COLO668 (cell line): ENCODE data around the gene MCF2L.

Experiments
- DNase-seq: peaks from one replicate; lab custom pipeline; 2025; ENCODE audit not compliant: unreplicated experiment; lab: John Stamatoyannopoulos, UW

MCF2L gene

GRCh38 chr13:112962911-112963625 lies 5.9 kb upstream of the MCF2L start:
- DNase-seq: no peak

DNA sequence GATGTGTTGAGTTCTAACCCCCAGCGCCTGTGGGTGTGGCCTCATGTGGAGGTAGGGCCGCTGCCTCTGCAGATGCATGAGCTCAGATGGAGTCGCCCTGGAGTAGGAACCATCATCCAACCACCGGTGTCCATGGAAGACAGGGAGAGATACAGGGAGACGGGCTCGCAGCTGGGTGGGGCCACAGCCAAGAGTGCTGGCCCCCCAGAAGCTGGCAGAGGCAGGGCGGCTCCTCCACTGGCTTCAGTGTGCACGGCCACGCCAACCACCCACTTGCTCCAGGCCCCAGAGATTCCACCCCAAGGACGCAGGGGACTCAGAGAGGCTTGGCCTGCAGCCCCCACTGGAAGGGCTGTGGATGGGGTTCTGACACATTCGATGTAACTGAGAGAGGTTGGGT lies 5.4 kb upstream of the MCF2L start:
- DNase-seq: no peak

DNA sequence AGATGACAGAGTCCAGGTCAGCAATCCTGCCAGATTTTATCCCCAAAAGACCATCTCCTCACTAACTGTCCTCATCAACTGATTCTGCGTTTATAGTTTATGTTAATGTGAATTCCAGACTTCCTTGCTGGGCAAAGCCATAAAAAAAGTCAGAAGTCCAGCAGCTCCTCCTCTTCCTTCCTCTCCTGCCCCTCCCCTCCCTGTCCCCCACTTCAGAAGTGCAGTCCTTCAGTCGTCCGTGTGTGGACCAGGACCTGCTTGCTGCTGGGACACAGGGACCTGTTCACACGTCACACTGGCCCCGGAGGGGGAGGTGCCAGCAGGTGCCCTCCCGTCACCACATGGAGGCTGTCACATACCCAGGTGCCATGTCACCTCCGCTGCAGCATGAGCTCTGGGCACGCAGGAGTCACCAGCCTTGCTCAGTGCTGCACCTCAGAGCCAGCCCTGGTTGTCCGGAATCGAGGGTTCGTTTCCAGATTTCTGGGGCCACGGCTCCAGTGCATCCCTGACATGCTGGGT lies 4.0 kb upstream of the MCF2L start:
- DNase-seq: no peak

GRCh38 chr13:112965573-112966115 lies 3.4 kb upstream of the MCF2L start:
- DNase-seq: no peak

DNA sequence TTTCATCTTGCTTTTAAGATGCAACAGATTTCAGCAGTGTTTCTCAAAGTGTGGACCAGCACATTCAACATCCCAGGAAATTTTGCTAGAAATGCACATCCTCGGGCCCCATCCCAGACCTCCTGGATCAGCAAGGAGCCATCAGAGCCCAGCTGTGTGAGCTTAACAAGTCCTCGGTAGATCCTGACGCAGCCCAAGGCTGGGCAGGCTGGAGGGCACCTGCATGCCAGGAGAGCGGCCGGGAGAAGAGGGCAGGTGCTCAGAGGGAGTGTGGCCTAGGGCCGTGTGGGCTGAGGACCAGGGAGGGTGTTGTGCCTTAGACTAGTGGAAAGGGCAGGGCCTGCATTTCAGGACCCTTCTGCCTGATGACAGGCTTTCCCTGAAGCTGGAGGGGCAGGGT lies 2.2 kb upstream of the MCF2L start:
- DNase-seq: no peak

DNA sequence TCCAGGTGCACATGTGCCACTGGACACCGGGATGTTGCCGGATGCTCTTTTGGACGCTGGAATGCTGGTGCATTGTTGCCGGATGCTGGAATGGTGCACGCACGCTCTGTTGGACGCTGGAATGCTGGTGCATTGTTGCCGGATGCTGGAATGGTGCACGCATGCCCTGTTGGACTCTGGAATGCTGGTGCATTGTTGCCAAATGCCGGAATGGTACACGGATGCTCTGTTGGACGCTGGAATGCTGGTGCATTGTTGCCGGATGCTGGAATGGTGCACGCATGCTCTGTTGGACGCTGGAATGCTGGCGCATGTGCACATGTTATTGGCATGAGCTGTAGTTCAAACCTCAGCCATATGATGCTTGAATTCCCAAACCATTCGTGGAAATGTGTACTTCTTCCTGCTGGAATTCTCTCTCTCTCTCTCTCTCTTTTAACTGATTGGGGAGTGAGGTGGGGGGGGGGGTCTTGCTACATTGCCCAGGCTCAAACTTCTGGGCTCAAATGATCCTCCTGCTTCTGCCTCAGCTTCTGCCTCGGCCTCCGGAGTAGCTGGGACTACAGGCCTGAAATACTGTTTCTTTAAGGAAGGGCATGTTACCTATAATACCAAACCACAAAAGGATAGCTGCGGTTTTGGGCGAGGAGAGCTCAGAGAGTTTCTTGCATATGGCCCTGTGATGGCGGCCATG lies 1.2 kb upstream of the MCF2L start:
- no peak for DNase-seq

DNA sequence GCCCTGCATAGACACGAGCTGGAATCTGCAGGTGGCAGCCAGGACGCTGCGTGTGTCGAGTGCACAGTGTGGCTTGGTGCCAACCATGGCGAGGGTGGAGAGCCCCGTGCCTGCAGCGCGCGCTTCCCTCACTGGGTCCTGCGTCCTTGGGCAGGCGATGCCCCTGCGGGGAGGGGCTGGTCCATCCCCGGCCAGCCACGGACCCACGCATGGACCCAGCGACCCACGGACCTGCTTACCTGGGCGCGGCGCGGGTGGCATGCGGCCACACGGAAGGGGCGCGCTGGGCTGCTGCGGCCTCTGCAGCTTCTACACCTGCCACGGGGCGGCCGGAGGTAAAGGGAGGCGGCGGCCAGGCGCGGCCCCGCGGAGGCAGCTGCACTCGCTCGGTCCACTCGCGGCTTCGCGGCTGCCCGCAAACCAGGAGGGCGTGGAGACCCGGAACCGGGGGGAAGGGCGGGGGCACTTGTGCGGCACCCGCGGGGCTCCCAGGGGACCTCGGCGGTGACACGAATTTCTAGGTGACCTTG lies 569 bp upstream of the MCF2L start:
- peak; percentile 98 for DNase-seq

GRCh38 chr13:112969692-112970338 lies 801 bp downstream of the MCF2L start:
- DNase-seq: peak; percentile 41

GRCh38 chr13:112970552-112971287 lies 1.7 kb downstream of the MCF2L start:
- DNase-seq: peak; percentile 53

DNA sequence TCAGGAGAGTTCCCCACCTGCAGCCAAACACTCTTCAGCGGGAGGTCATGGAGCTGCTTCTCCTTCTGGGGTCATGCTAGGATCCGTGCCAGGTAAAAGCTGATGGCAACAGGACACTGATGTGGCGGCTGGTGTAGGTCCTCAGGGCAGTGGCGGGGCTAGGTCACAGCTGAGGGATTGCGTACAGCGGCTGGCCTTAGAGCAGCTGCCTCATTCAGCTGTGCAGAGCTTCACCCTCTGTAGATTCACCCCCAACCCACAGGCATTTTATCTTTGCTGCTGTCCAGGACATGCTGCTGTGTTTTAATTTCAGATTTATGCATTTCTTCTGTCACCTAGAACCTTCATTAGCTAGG lies 2.3 kb downstream of the MCF2L start:
- DNase-seq: peak; percentile 70

GRCh38 chr13:112972258-112972657 lies 3.2 kb downstream of the MCF2L start:
- no peak for DNase-seq

DNA sequence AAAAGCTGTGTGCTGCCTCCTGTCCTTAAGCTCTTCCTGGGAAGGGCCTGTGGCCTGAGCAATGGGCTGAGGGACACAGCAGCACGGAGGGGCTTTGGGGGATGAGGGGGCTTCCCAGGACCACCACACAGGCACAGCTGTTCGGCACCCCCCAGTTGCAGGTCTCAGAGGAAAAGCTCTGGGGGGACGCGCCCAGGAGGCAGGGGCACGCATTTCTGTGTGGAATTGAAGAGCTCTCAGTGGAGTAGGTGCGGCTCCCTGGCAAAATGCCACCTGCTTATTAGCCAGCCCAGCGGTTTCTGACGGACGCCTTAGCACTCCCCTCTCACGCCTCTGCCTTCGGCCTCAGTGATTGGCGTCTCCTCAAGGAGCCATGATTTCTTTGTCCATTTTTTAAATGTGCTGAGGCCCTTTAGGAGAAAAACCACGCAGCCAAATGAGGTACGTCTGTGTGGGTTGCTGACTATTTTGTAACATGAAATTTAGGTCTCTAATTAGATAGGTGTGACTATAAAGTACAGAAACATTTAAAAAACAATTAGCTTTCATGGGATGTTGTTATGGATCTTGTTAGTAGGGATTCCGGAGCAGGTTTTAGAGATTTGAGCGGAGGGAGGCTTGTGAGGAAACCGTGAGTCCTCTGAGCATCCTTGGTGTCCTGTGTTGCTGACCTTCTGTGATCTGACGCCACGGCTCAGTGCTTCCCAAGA lies 4.0 kb downstream of the MCF2L start:
- peak; percentile 91 for DNase-seq

DNA sequence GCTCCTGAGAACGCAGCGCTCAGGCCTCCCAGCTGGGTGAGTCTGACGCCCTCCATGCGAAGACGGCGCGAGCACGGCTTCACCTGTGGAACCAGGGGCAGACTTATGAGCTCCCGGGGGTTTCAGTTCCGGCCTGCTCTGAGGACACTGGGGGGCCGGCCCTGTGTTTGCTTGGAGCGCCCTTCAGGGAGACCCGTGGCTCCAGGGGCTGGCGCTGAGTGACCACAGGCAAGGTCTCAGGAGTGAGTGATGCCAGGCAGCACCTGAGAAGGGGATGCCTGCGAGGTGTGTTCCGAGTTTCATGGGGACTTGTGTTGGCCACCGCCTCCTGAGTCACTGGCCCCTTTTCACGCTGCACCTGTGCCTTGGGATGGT lies 4.5 kb downstream of the MCF2L start:
- DNase-seq: peak; percentile 76

DNA sequence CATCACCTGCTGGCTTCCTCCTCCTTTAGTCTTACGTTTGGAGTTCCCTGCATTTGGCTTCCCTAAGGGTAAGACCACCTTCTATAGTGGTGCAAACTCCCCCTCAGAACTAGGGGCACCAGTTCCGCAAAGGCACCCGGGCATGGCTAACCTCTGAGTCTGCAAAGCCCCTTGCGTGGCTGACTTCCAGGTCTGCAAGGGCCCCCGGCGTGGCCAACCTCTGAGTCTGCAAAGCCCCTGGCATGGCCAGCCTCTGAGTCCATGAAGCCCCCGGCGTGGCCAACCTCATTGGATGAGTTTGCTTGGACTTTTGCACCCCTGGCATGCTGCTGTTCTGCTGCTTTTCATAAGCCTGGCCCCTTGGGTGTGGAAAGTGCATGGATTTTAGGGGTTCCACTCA lies 5.1 kb downstream of the MCF2L start:
- no peak for DNase-seq

GRCh38 chr13:112974671-112975070 lies 5.7 kb downstream of the MCF2L start:
- no peak for DNase-seq

DNA sequence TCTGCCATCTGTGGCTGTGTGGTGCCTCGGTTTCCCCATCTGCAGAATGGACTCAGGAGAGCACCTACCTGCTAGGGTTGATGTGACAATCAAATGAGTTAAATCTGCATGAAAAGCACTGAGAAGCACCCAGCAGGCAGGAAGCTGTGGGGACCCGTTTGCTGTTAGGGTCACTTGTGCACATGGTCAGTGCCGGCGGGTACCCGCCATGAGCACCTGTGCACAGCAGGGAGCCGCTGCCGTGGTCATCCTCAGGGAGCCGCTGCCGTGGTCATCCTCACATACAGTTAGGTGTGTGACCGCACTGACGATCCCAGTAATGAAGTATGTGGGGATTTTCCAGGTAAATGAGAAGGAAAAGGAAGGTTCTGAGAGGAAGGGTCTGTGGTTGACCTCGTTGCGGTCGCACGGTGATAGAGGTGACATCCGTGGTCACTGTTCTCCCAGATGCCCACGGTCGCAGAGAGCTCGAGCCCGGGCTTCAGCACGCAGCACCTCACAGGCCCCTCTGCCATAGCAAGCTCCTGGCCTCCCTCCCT lies 6.5 kb downstream of the MCF2L start:
- DNase-seq: no peak

GRCh38 chr13:112976526-112976925 lies 7.5 kb downstream of the MCF2L start:
- no peak for DNase-seq

DNA sequence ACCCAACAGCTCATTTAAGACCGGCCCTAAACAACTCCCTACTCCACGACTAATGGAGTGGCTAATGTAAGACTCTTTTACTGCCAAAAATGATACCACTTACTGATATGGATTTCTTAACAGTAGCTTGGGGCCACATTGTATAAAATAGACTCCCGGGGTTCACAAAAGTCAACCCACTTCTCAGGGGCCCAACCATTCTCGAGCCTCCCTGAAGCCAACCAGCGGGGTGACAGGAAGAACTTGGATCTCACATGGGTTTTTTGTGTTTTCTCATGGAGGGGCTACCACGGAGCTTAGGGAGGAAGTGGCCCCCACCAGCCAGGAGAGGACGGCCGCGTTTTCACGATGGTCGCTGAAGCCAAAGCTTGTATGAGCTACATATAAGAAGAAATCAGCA lies 8.1 kb downstream of the MCF2L start:
- DNase-seq: no peak

GRCh38 chr13:112977525-112977924 lies 8.5 kb downstream of the MCF2L start:
- no peak for DNase-seq
